ENCODE data around the gene SLC25A41.

The SLC25A41 gene

GRCh38 chr19:6467384-6467783 lies 33.8 kb upstream of the SLC25A41 start:
- Histone ChIP-seq H3K4me1 (peaks cover 0 to 10% (median 5%) of the 10 kb centered on the region in 4 donors), H3K4me3 (no peak overlapping the region), H3K9me3 (no peaks in the 10 kb centered on the region), H3K27me3 (peaks cover 0 to 28% of the 10 kb centered on the region in 2 donors), H3K27ac (no peak overlapping the region), H3K36me3 (peaks cover 0 to 7% (median 0%) of the 10 kb centered on the region in 3 donors)
- no peak for TF ChIP-seq CTCF (IDR thresholded peaks at IDR 0.05)
- no peak for DNase-seq
- intact Hi-C loops (cut with DNase I; ENCODE audit: low total_unique reads): no loop called here

GRCh38 chr19:6466526-6467248 lies 33.1 kb upstream of the SLC25A41 start:
- no peak for DNase-seq
- TF ChIP-seq CTCF (IDR thresholded peaks at IDR 0.05): no peak
- intact Hi-C loops (cut with DNase I; ENCODE audit: low total_unique reads): no loop called here
- Histone ChIP-seq H3K36me3 (peaks cover 0 to 7% (median 0%) of the 10 kb centered on the region in 3 donors), H3K27me3 (peaks cover 0 to 25% of the 10 kb centered on the region in 2 donors), H3K4me3 (no peak overlapping the region), H3K9me3 (no peaks in the 10 kb centered on the region), H3K4me1 (peaks cover 0 to 10% (median 5%) of the 10 kb centered on the region in 4 donors), H3K27ac (no peak overlapping the region)

- DNase-seq: no peak
- intact Hi-C loops (cut with DNase I; ENCODE audit: low total_unique reads): no loop called here
- no peak overlapping the region for H3K4me3 ChIP-seq
- peaks cover 0 to 13% (median 5%) of the 10 kb centered on the region in 4 donors for H3K4me1 ChIP-seq
- H3K36me3 ChIP-seq: peaks cover 0 to 7% (median 0%) of the 10 kb centered on the region in 3 donors
- H3K27ac ChIP-seq: no peak overlapping the region
- no peak for TF ChIP-seq CTCF (IDR thresholded peaks at IDR 0.05)
- H3K9me3 ChIP-seq: no peaks in the 10 kb centered on the region
- peaks cover 0 to 25% of the 10 kb centered on the region in 2 donors for H3K27me3 ChIP-seq
These were observed 32.1 kb upstream of the SLC25A41 start for GRCh38 chr19:6465663-6466062.

GRCh38 chr19:6465006-6465405 lies 31.4 kb upstream of the SLC25A41 start:
- no peak for TF ChIP-seq CTCF (IDR thresholded peaks at IDR 0.05)
- Histone ChIP-seq H3K4me3 (no peak overlapping the region), H3K9me3 (no peaks in the 10 kb centered on the region), H3K27ac (no peak overlapping the region), H3K4me1 (peaks cover 0 to 15% (median 5%) of the 10 kb centered on the region in 4 donors), H3K27me3 (peaks cover 0 to 25% of the 10 kb centered on the region in 2 donors), H3K36me3 (peaks cover 0 to 7% (median 0%) of the 10 kb centered on the region in 3 donors)
- no peak for DNase-seq
- intact Hi-C loops (cut with DNase I; ENCODE audit: low total_unique reads): no loop called here

- H3K27ac ChIP-seq: no peak within 1 kb of the TSS
- peaks cover 0 to 25% of the 10 kb centered on the region in 2 donors for H3K27me3 ChIP-seq
- intact Hi-C loops (cut with DNase I; ENCODE audit: low total_unique reads): no loop called here
- H3K4me3 ChIP-seq: no peak within 1 kb of the TSS
- no peak for TF ChIP-seq CTCF (IDR thresholded peaks at IDR 0.05)
- H3K36me3 ChIP-seq: peaks cover 0 to 7% (median 0%) of the 10 kb centered on the region in 3 donors
- DNase-seq: no peak
- peaks cover 0 to 16% (median 6%) of the 10 kb centered on the region in 4 donors for H3K4me1 ChIP-seq
- H3K9me3 ChIP-seq: no peaks in the 10 kb centered on the region
These were observed 30.7 kb upstream of the SLC25A41 start, which contains the start of gene CRB3 for GRCh38 chr19:6464070-6464873. Gene CRB3, plus strand, starts transcription at chr19:6464271. Its CDS starts 431 bp downstream, at chr19:6464702.

Measured in tibial artery (tissue), 4 donors.